ENCODE measurements around the gene BCAT1. TPM values are rescaled to one million over a fixed set of nuclear protein-coding genes. Genes with fewer than 3 reads are reported as not detected.

BCAT1 gene
- total and polyA plus RNA-seq, 9 of the 15 experiments (the other 6 are each of a cell fraction or from before 2014, with no cell fraction given), result 38.5 to 157 (median 66.8) TPM

- ChIA-PET POLR2A (no interaction called here), CTCF (ENCODE audit: low intra/inter-chr PET ratio) (no interaction called here)
- Histone ChIP-seq H2AFZ (ENCODE audit: low read depth, low read length) (no peak overlapping the region), H3K9me3 (replicated peaks; ENCODE audit: control insufficient read depth, insufficient read depth, low read depth, low read length) (peaks cover 10% of the 10 kb centered on the region), H3K79me2 (ENCODE audit: control insufficient read depth, insufficient read depth, low read length) (peaks cover 92% of the 10 kb centered on the region), H4K20me1 (replicated peaks; ENCODE audit: control insufficient read depth, insufficient read depth, low read length) (no peaks in the 10 kb centered on the region), H3K4me2 (ENCODE audit: insufficient read depth, low read length) (no peak overlapping the region), H3K27me3 (ENCODE audit: control insufficient read depth in 2 of 2, insufficient read depth in 2 of 2, low read length in 2 of 2) (no peaks in the 10 kb centered on the region), H3K27ac (ENCODE audit: extremely low read depth, low read depth, low read length) (no peak overlapping the region), H3K9ac (ENCODE audit: insufficient read depth in 1 of 2, low read depth in 2 of 2, low read length in 2 of 2) (no peak overlapping the region), H3K9me1 (ENCODE audit: control insufficient read depth, insufficient read depth, low read length) (no peaks in the 10 kb centered on the region), H3K4me3 (no peak overlapping the region), H3K4me1 (replicated peaks in 1 of 2; ENCODE audit: control insufficient read depth in 2 of 2, insufficient read depth in 2 of 2, low read length in 2 of 2) (peaks cover 0 to 3% of the 10 kb centered on the region in 2 experiments; a peak in 2 of 5 replicates), H3K36me3 (ENCODE audit: control insufficient read depth, insufficient read depth, low read length) (peaks cover 38% of the 10 kb centered on the region; the same call in 2 of the 3 replicates)
- no peak for ATAC-seq
- 87% methylated on average over 1 of the region's 1 CpG for WGBS (ENCODE audit: insufficient coverage, low coverage, missing lambda C conversion rate)
- intact Hi-C loops (cut with micrococcal nuclease) (no loop called here), in situ Hi-C loops (cut with MboI) (no loop called here)
- BruUV-seq (replicated peaks), result no TSS peak
- no peak for FAIRE-seq
- TF ChIP-seq IRF1 (CRISPR knock-in tag; IDR thresholded peaks at IDR 0.05; ENCODE audit: borderline replicate concordance) (no peak), SMAD1 (IDR thresholded peaks at IDR 0.05; ENCODE audit: low read depth, low read length, partially characterized antibody) (no peak), IFI16 (CRISPR knock-in tag; IDR thresholded peaks at IDR 0.05) (no peak), EP400 (IDR thresholded peaks at IDR 0.05) (no peak), ZNF436 (CRISPR knock-in tag; IDR thresholded peaks at IDR 0.05) (no peak), ETV1 (tag; conservative IDR thresholded peaks at IDR 0.05; ENCODE audit: low read depth) (no peak), E2F6 (IDR thresholded peaks at IDR 0.05; ENCODE audit: borderline replicate concordance in 1 of 2, extremely low read depth in 1 of 2, insufficient read depth in 1 of 2, insufficient read length in 1 of 2, low read depth in 1 of 2, low read length in 1 of 2, poor library complexity in 1 of 2, severe bottlenecking in 1 of 2) (no peak), RNF2 (IDR thresholded peaks at IDR 0.05) (no peak)
- DNase-seq (ENCODE audit: extremely low read depth in 1 of 4, low spot score in 3 of 4), result no peak
Observed at GRCh38 chr12:24904871-24905270, 44.0 kb downstream of the BCAT1 start.
